Thyroid gland (tissue), 4 donors: ENCODE results near the gene KCNIP1. TPM values are rescaled to one million over a fixed set of nuclear protein-coding genes. Genes with fewer than 3 reads are reported as not detected.

Source experiments
- DNase-seq, 2 donors: peaks; one replicate each; pipeline ENCODE4 v3.0.0-alpha.2; 2019
- H3K27ac ChIP-seq, 3 donors: fragments of 200-600 bp; sonication (generic); 1 replicate in 2 of 3; 2 replicates in 1 of 3; pipeline ENCODE4 v1.5.1; 2016 to 2019; ENCODE audit warnings: mild to moderate bottlenecking in 1 of 3, moderate library complexity in 1 of 3
- H3K27me3 ChIP-seq: fragments of 200-600 bp; sonication (generic); one replicate; pipeline ENCODE4 v1.5.1; 2019
- H3K36me3 ChIP-seq, 2 donors: fragments of 200-600 bp; sonication (generic); one replicate each; pipeline ENCODE4 v1.5.1; 2016 to 2019
- H3K4me1 ChIP-seq, 2 donors: fragments of 200-600 bp; sonication (generic); one replicate each; pipeline ENCODE4 v1.5.1; 2017 to 2019
- H3K4me3 ChIP-seq, 3 donors: fragments of 200-600 bp; sonication (generic); replicated peaks in 1 of 3; 1 replicate in 2 of 3; 2 replicates in 1 of 3; pipeline ENCODE4 v1.5.1; 2016; ENCODE audit warnings: mild to moderate bottlenecking in 1 of 3
- H3K9me3 ChIP-seq: fragments of 200-600 bp; sonication (generic); one replicate; pipeline ENCODE4 v1.5.1; 2017
- CTCF ChIP-seq, 6 experiments: fragments of 200-600 bp in 3 of 6; fragments of 450-650 bp in 3 of 6; sonication (generic) in 3 of 6; IDR thresholded peaks; one replicate each; pipeline ENCODE4 v1.5.1; 2016 to 2019; ENCODE audit warnings: antibody characterized with exemption in 6 of 6, mild to moderate bottlenecking in 2 of 6, inconsistent platforms in 1 of 6, moderate library complexity in 1 of 6
- POLR2A ChIP-seq, 2 donors: fragments of 450-650 bp; IDR thresholded peaks; one replicate each; pipeline ENCODE4 v1.6.1; 2017; ENCODE audit warnings: antibody characterized with exemption in 2 of 2, mild to moderate bottlenecking in 2 of 2, moderate library complexity in 1 of 2
- WGBS, 2 donors: methylation state at CpG; one replicate each; pipeline ENCODE4 v1.1.5; 2017; 5-methylcytosine and 5-hydroxymethylcytosine counted together
- intact Hi-C: fragments of 100-400 bp; cut with DNase I; formaldehyde crosslinking; loops from one replicate; pipeline ENCODE4 v1.15.1; 2023
- total RNA-seq, 4 donors: library from RNA; depleted of rRNA; stranded (reverse); fragments of >200 nt; gene quantifications; one replicate each; pipeline ENCODE4 v1.2.3, GENCODE V29; 2016

The KCNIP1 gene
- total RNA-seq, 4 donors from 2014 or later: 0.54 to 1.7 TPM; not detected in 2

GRCh38 chr5:170748951-170749471, 245.2 kb downstream of the KCNIP1 start:
- Histone ChIP-seq H3K9me3 (no peaks in the 10 kb centered on the region), H3K36me3 (no peaks in the 10 kb centered on the region), H3K4me3 (no peak overlapping the region), H3K27ac (no peak overlapping the region), H3K4me1 (peaks cover 36 to 59% of the 10 kb centered on the region in 2 donors), H3K27me3 (no peaks in the 10 kb centered on the region)
- no peak for DNase-seq
- no peak for TF ChIP-seq POLR2A (IDR thresholded peaks at IDR 0.05)
- no peak for TF ChIP-seq CTCF (IDR thresholded peaks at IDR 0.05)
- intact Hi-C loops: no loop called here
- WGBS, 2 donors: 77 to 79% methylated on average over 13 of the region's 13 CpGs

- H3K9me3 ChIP-seq: no peaks in the 10 kb centered on the region
- H3K36me3 ChIP-seq: no peaks in the 10 kb centered on the region
- WGBS, 2 donors: 88 to 89% methylated on average over 7 of the region's 7 CpGs
- H3K27me3 ChIP-seq: no peaks in the 10 kb centered on the region
- DNase-seq: no peak
- TF ChIP-seq POLR2A (IDR thresholded peaks at IDR 0.05): no peak
- no peak for TF ChIP-seq CTCF (IDR thresholded peaks at IDR 0.05)
- intact Hi-C loops: no loop called here
- no peak overlapping the region for H3K27ac ChIP-seq
- no peak overlapping the region for H3K4me3 ChIP-seq
- peaks cover 32 to 52% of the 10 kb centered on the region in 2 donors for H3K4me1 ChIP-seq
Observed at GRCh38 chr5:170749911-170750431, 246.2 kb downstream of the KCNIP1 start.

GRCh38 chr5:170750791-170751190, 247.0 kb downstream of the KCNIP1 start:
- Histone ChIP-seq H3K4me1 (peaks cover 33 to 52% of the 10 kb centered on the region in 2 donors), H3K9me3 (no peaks in the 10 kb centered on the region), H3K27me3 (no peaks in the 10 kb centered on the region), H3K36me3 (no peaks in the 10 kb centered on the region), H3K27ac (no peak overlapping the region), H3K4me3 (no peak overlapping the region)
- intact Hi-C loops: no loop called here
- 94 to 95% methylated on average over 6 of the region's 6 CpGs for WGBS, 2 donors
- TF ChIP-seq POLR2A (IDR thresholded peaks at IDR 0.05): no peak
- no peak for TF ChIP-seq CTCF (IDR thresholded peaks at IDR 0.05)
- no peak for DNase-seq

- WGBS, 2 donors: 49 to 75% methylated on average over 8 of the region's 11 CpGs
- Histone ChIP-seq H3K9me3 (no peaks in the 10 kb centered on the region), H3K27ac (peak overlapping the region; percentile 58 to 81 (median 70)), H3K4me3 (no peak overlapping the region), H3K4me1 (peaks cover 28 to 49% of the 10 kb centered on the region in 2 donors), H3K27me3 (no peaks in the 10 kb centered on the region), H3K36me3 (no peaks in the 10 kb centered on the region)
- intact Hi-C loops: no loop called here
- DNase-seq: no peak
- TF ChIP-seq POLR2A (IDR thresholded peaks at IDR 0.05) (no peak), CTCF (IDR thresholded peaks at IDR 0.05) (no peak)
Observed at GRCh38 chr5:170751631-170752030, 247.8 kb downstream of the KCNIP1 start.
